Stimulated activated CD4-positive, alpha-beta T cell treated with anti-CD3 and anti-CD28 coated beads, TNF-alpha, amount 100 ng/mL, for 1 hour (primary cell): ENCODE results near the gene CPM.
"Not testable (repeated sequence)": the region's sequence is repeated elsewhere in the genome, so short reads cannot be mapped to it uniquely, and the experiment has no call there.

Source experiments
- DNase-seq, 3 donors: peaks; one replicate each; pipeline ENCODE4 v3.0.0-alpha.2; 2020; ENCODE audit warnings: low read depth in 3 of 3, low spot score in 1 of 3

The CPM gene

GRCh38 chr12:68808388-68809189 lies 124.4 kb downstream of the CPM start:
- peak; percentile 11 to 30 (median 16) for DNase-seq

DNA sequence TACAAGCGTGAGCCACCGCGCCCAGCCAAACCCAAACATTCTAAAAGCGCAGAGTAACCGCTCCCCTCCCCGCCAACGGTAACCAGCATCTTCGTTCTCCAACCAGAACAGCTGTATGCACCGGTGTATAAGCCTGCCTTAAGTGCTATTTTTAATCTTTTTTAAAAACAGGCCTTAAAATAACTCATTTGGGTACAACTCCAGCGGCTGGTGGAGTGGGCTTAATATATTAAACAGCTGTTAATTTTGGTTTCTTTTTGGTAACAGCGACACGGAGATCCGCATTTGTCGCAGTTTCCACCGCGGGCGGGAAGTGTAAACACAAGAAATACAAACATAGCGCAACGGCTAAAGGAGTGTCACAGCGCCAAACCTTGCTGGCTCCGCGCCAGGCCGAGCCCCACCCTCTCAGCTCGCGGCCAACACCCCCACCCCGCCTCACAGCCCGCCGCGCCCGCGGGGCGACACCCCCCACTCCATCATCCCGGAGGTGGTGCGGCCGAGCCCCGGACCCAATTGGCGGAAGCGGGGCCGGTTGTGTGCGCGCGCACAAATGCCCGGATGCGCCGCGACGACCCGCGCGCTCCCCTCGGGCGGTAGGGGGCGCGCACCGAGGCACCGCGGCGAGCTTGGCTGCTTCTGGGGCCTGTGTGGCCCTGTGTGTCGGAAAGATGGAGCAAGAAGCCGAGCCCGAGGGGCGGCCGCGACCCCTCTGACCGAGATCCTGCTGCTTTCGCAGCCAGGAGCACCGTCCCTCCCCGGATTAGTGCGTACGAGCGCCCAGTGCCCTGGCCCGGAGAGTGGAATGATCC lies 125.2 kb downstream of the CPM start, which contains the start of gene MDM2:
TSS of gene MDM2 (plus strand) at position 602 of the 812 bp plus-strand sequence. CDS start 301 bp downstream, outside the sequence.
- peak; percentile 86 to 93 (median 93) for DNase-seq

DNA sequence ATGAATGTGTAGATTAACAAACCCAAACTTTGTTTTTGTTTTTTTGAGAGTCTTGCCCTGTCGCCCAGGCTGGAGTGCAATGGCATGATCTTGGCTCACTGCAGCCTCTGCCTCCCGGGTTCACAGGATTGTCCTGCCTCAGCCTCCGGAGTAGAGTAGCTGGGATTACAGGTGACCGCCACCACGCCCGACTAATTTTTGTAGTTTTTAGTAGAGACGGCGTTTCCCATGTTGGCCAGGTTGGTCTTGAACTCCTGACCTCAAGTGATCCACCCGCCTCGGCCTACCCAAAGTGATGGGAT lies 125.7 kb downstream of the CPM start:
- not testable (repeated sequence) for DNase-seq

DNA sequence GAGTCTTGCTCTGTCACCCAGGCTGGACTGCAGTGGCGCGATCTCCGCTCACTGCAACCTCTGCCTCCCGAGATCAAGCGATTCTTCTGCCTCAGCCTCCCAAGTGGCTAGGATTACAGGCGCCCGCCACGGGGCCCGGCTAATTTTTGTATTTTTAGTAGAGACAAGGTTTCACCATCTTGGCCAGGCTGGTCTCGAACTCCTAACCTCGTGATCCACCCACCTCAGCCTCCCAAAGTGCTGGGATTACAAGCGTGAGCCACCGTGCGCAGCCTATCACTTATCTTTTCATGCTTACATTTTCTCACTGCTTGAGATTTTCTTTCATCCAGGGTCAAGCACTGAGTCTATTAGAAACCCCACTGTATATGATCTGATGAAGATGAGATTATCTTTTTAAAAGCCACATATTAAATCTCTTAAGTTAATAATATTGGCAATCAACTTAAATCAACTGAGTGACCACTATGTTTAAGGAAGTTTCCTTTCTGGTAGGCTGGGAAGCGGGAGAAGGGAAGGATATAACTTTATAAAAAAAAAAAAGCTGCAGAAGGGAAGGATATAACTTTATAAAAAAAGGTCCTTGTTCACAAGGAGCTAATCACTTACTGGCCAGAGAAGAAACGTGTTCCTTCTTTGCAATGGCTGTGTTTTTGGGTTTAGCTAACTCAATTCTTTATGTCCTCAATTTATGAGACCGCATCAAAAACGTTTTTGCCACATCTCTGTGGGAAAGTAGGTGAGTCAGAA lies 126.3 kb downstream of the CPM start:
- DNase-seq, result no peak

DNA sequence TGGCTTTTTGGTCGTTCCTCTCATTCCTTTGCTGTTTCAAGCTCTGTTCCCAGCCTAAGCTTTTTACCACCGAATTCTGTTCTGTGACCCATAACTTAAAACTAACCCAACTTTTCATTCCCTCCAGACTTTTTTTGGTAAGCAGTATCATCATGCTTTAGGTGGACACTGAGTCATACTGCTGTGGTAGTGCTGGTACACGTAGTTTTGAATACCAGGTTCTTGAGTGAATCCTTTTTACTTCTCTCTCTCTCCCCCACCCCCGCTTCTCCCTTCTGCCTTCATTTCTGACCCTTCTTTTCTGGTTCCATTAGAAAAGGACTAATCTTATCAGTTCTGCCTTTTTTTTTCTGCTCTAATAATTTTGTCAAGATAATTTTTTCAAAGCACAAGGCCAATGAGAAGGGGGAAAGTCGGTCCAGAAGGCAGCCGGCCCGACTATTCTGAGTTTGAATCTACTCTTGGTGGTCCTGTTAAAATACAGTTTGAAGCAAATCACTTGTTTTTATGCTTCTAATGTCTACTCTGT lies 127.3 kb downstream of the CPM start:
- no peak for DNase-seq

DNA sequence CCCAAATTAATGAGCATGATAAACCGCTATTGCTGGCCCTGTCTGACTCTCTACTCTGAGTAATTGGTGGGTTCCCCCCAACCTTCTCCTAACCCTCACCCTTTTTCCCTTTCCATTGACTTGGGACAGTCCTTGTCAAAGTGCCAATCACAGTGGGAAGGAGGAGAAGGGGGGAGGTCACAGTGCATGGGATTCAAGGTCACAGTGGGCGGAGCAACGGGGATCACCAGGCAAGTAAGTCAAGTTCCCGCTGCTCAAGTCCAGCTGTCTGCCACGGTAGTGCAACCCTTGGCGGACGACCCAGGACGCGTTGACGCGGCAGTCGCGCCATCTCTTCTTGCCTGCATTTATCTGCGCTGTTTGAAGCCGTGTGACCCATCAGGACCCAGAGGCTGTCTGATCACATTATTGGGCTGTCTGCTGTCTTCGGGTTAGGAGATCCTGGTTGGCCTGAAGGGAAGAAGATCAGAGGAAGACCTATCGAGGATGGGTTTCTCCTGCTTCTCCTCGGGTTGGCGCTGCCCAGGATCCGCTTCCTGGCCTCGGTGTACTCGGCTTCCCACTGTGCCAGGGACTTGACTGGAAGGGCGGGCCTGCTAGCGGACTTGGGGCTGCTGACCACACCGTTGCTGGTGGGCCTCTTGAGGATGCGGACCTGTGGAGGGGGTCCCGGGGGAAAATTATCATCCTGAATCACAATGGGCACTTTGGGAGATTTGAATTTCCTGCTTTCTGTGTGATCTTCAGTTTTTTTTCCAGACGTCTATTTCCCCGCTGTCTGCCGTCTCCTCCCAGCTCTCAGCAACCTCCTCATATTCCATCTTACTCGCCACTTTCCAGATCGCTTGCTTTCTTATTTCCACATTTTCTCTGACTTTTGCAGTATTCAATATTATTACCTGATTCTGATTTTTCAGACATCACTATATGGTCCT lies 128.0 kb downstream of the CPM start:
- no peak for DNase-seq

DNA sequence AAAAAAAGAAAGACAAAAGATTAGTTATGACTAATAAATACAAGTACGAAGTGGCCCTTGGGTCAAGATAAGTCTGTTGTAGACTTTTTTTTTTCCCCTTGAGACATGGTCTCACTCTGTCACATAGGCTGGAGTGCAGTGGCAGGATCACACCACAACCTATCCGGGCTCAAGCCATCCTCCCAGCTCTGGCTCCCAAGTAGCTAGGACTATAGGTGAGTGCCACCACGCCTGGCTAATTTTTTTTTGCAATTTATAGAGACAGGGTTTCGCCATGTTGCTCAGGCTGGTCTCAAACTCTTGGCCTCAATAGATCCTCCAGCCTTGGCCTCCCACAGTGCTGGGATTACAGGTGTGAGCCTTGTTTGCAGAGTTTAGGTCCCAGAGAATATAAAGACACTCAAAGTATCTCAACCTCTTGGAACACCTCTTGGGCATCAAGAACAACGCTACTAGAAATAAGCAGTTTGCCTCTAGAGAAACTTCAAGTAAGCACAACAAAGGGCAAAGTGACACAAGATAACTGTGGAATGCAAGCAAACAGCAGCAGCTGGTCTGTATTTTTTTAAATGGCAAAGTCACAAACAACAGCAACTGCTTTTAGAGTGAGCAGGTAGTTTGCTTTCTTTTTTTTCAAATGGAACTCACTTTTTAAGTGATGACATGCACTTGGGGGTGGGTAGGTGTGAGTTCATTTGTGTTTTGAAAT lies 128.9 kb downstream of the CPM start:
- DNase-seq, result no peak

GRCh38 chr12:68802911-68803651 lies 129.9 kb downstream of the CPM start:
- not testable (repeated sequence) for DNase-seq

- not testable (repeated sequence) for DNase-seq
Measured at GRCh38 chr12:68802372-68802745, 130.6 kb downstream of the CPM start.
